Muscle layer of duodenum (tissue), 2 donors: ENCODE data around the gene SORT1.
"Not testable (repeated sequence)": the region's sequence is repeated elsewhere in the genome, so short reads cannot be mapped to it uniquely, and the experiment has no call there.

Experiments
- H3K27ac ChIP-seq: one replicate; pipeline ENCODE4 v1.7.0; 2013; ENCODE audit warnings: mild to moderate bottlenecking, low read length
- H3K27me3 ChIP-seq: one replicate; pipeline ENCODE4 v1.7.0; 2013; ENCODE audit warnings: low read depth, mild to moderate bottlenecking, control low read depth, low read length
- H3K36me3 ChIP-seq, 2 donors: one replicate each; pipeline ENCODE4 v1.7.0; 2013; ENCODE audit warnings: low read length in 2 of 2, control low read depth in 1 of 2, mild to moderate bottlenecking in 1 of 2; ENCODE audit not compliant: insufficient read depth in 2 of 2, control insufficient read depth in 1 of 2
- H3K4me1 ChIP-seq, 2 donors: one replicate each; pipeline ENCODE4 v1.7.0; 2013; ENCODE audit warnings: low read length in 2 of 2, mild to moderate bottlenecking in 2 of 2, control low read depth in 1 of 2, moderate library complexity in 1 of 2; ENCODE audit not compliant: insufficient read depth in 2 of 2, control insufficient read depth in 1 of 2
- H3K4me3 ChIP-seq, 2 donors: one replicate each; pipeline ENCODE4 v1.7.0; 2013; ENCODE audit warnings: low read length in 2 of 2, low read depth in 1 of 2, mild to moderate bottlenecking in 1 of 2
- H3K9me3 ChIP-seq, 2 donors: one replicate each; pipeline ENCODE4 v1.7.0; 2013; ENCODE audit warnings: low read length in 2 of 2, control low read depth in 1 of 2, mild to moderate bottlenecking in 1 of 2; ENCODE audit not compliant: control insufficient read depth in 1 of 2
- donor health status: healthy.

The SORT1 gene

DNA sequence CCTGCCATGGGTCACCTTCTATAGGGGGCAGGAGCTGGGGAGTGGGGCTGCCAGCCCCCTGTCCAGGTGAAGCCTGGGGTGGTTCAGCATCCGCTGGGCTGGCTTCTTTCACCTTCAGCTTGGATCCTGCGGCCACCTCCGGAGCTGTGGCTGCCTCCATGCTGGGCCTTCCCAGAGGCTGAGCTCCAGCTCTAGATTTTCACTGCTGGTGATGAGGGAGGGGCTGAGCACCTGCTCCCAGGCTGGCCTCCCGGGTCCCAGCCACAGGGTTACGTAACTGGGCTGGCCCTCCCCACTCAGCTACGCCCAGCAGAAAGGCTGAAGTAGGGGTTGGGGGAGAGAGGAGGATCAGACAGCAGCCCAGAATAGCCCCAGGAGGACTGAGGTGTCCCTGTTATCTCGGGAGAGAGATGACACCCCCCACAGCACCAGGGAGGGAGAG lies 90.9 kb downstream of the SORT1 start, which contains the start of gene MYBPHL:
TSS of gene MYBPHL (minus strand) at position 180 of the 442 bp plus-strand sequence. CDS start at position 160, 20 bp downstream.
- Histone ChIP-seq H3K27me3 (no peaks in the 10 kb centered on the region), H3K9me3 (no peaks in the 10 kb centered on the region), H3K36me3 (peaks cover 4 to 16% of the 10 kb centered on the region in 2 donors), H3K4me3 (no peak within 1 kb of the TSS), H3K4me1 (peaks cover 0 to 29% of the 10 kb centered on the region in 2 donors), H3K27ac (no peak within 1 kb of the TSS)

DNA sequence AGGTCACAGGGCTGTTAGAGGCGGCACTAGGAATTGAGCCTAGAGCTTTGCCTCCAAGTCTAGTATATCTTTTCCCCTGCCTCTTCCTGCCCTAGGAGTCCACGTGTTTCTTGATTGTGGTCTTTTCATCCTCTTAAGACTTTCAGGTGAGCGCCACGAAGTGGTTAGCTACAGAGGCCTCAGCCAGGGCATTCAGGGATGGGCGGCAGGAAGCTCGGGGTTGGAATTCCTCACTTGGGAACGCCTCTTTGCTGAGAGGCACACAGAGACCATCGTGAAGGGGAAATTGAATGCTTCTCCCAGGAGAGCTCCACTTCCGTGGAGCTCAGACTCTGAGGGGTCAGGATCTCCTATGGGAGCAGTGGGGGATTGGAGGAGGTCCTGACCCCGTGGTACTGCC lies 91.7 kb downstream of the SORT1 start:
- not testable (repeated sequence) for H3K27ac ChIP-seq, H3K36me3 ChIP-seq, H3K9me3 ChIP-seq, H3K4me3 ChIP-seq, H3K27me3 ChIP-seq
- peaks cover 0 to 29% of the 10 kb centered on the region in 2 donors for H3K4me1 ChIP-seq

DNA sequence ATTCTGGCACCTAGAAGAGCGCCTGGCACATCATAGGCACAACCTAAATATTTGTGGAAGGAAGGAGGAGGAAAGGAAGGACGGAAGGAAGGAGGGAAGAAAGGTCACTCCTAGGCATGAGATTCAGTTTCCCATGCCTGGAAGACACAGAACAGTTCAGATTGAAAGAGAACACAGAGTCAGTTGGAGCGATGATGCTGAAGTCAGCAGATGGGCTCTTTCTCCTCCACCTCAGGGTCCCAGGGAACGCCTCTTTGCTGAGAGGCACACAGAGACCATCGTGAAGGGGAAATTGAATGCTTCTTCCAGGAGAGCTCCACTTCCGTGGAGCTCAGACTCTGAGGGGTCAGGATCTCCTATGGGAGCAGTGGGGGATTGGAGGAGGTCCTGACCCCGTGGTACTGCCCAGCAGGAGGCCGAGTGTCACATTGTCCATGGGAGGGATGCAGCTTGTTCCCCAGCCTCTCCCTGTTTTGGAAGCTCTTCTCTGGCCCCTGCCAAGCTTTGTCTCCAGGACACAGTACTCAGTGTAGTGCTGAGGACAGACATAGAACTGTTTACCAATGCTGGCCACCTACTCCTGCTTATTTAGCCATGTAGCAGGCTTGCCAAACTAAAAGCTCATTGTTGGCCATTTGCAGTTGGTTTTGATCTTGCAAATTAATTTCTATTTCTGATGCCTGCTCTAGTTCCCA lies 93.3 kb downstream of the SORT1 start:
- no peak overlapping the region for H3K27ac ChIP-seq
- no peaks in the 10 kb centered on the region for H3K9me3 ChIP-seq
- H3K36me3 ChIP-seq, result no peaks in the 10 kb centered on the region
- no peak overlapping the region for H3K4me3 ChIP-seq
- H3K4me1 ChIP-seq, result peaks cover 0 to 36% of the 10 kb centered on the region in 2 donors
- no peaks in the 10 kb centered on the region for H3K27me3 ChIP-seq

DNA sequence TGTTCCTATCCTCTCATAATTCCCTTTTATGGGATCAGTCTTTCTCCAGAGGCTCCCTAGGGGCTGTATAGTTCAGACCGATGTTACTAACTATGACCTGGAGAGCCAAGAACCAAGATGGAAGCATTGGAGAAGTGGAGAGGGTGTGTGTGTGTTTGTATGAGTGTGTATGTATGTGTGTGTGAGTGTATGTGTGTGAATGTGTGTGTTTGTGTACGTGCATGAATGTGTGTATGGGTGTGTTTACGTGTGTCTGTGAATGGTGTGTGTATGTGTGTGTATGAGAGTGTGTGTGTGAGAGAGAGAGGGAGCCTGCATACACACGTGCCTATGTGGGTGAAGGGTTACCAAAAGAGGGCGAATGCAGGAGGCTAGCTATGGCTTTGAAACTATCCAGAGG lies 95.8 kb downstream of the SORT1 start:
- peaks cover 0 to 37% of the 10 kb centered on the region in 2 donors for H3K4me1 ChIP-seq
- H3K36me3 ChIP-seq, result no peaks in the 10 kb centered on the region
- no peaks in the 10 kb centered on the region for H3K27me3 ChIP-seq
- no peaks in the 10 kb centered on the region for H3K9me3 ChIP-seq
- no peak overlapping the region for H3K4me3 ChIP-seq
- H3K27ac ChIP-seq, result no peak overlapping the region

DNA sequence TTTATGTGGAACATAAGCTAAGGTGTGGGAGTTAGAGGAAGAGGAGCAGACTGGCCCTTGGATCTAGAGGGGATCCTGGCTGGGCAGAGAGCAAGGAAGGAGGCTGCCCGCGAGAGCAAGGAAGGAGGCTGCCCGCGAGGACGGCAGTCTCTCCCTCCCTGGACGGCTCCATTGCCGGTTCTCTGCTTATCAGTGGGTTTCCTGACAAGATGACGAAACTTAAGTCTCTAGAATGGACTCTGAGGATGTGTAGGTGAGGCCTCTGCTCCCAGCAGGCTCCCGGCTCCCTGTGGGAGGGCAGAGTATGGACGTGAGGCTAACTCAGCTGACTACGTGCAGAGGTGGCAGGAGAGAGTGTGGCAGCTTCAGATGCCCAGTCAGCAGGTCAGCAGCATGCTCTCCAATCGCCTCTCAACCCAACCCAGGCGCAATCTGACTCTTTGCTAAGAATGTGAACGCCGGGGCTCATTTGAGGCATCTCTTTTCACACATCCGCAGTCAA lies 97.0 kb downstream of the SORT1 start:
- no peak overlapping the region for H3K4me3 ChIP-seq
- no peaks in the 10 kb centered on the region for H3K36me3 ChIP-seq
- H3K9me3 ChIP-seq, result no peaks in the 10 kb centered on the region
- no peak overlapping the region for H3K27ac ChIP-seq
- H3K4me1 ChIP-seq, result peaks cover 0 to 32% of the 10 kb centered on the region in 2 donors
- H3K27me3 ChIP-seq, result no peaks in the 10 kb centered on the region

DNA sequence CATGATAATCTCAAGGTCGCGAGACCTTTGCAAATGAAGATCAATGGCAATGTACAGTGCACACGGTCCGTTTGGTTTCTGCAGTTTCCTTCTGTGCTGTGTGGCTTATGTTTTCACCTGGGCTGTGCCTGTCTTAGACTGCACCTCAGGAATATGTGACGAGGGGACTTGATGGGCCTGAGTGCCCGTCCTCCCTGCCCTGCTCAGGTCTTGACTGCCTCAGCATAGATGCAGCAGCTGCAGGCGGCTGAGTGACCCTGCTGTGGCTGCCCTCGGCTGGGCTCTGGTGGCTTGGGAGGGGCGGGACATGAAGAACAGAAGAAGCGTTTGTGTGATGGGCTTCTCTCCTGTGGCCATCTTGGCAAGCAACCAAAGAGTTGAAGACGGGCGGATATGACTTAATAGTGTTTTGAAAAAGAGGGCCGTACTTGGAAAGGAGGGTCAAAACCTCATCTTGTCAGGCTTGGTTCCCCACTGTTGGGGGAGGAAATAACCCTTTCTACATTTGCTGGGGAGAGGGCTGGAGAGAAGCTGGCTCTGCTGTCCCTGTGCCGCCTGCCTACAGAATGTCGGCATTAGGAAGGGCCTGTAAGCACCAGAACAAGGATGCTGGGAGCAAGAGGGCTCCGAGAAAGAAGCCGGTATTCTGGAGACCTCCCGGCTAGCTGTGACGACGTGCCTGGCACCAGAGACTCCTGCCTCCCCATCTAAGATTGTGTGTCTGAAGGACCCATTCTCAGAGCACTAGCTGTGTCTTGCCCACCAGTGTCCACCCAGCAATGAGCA lies 98.0 kb downstream of the SORT1 start:
- no peaks in the 10 kb centered on the region for H3K9me3 ChIP-seq
- no peaks in the 10 kb centered on the region for H3K36me3 ChIP-seq
- no peak overlapping the region for H3K27ac ChIP-seq
- H3K4me3 ChIP-seq, result no peak overlapping the region
- no peaks in the 10 kb centered on the region for H3K27me3 ChIP-seq
- H3K4me1 ChIP-seq, result peaks cover 0 to 23% of the 10 kb centered on the region in 2 donors

DNA sequence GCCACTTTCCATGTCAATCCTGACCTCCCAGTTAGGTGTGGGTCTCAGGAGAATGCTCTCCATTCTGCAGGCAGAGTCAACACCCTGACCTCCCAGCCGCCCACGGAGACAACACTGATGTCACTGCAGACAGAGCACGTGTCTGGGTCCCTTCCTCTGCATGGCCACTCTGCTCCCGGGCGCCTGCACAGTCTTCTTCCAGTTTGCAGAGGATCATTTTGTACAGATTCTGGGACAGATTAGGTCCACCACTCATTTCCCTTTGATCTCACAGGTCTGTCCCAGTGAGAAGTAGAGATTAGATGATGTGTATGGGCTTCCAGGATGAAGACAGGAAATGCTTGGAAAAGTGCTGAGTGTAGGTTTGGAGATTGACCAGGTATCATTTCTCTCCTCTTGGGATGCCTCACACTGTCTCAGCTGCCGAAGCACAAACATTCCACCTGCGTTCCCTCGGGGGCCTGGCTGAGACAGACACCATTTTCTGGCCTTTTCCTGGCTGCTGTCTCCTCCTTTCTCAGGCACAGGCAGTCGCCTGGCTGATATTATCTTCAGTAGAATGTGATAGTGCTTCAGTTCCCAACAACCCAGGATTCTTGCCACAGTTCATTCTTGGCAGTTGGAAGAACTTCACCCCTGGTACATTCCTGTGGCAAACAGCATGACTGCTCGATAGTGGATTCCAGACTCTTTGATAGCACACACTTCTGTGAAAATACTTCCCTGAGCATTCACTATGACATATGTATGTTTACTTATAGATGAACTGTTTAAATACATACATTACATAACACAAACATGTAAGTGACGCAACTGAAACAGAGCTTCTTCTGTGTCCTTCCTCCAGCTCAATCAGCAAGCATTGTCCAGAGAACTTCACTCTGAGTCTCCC lies 98.8 kb downstream of the SORT1 start:
- Histone ChIP-seq H3K4me3 (no peak overlapping the region), H3K9me3 (no peaks in the 10 kb centered on the region), H3K27ac (no peak overlapping the region), H3K36me3 (no peaks in the 10 kb centered on the region), H3K27me3 (no peaks in the 10 kb centered on the region), H3K4me1 (peaks cover 0 to 18% of the 10 kb centered on the region in 2 donors)

DNA sequence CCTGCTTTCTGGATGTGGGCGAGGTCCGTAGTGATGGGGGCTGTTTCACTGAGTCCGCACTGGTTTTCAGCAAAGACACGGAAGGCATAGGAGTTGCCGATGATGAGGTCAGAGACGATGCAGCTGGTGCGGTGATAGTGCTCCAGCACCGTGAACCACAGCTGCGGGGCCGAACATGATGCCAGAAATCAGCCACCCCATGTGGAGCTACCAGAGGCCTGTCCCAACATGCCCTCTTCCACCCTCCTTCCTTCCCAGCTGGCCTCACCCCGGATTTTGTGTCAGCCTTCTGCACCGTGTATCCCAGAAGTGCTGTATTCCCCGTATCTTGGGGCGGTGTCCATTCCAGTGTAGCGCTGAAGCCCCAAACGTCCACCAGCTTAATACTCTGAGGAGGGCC lies 100.9 kb downstream of the SORT1 start:
- H3K27me3 ChIP-seq, result no peaks in the 10 kb centered on the region
- H3K4me3 ChIP-seq, result no peak overlapping the region
- H3K27ac ChIP-seq, result no peak overlapping the region
- no peaks in the 10 kb centered on the region for H3K36me3 ChIP-seq
- H3K9me3 ChIP-seq, result no peaks in the 10 kb centered on the region
- peaks cover 0 to 18% of the 10 kb centered on the region in 2 donors for H3K4me1 ChIP-seq

DNA sequence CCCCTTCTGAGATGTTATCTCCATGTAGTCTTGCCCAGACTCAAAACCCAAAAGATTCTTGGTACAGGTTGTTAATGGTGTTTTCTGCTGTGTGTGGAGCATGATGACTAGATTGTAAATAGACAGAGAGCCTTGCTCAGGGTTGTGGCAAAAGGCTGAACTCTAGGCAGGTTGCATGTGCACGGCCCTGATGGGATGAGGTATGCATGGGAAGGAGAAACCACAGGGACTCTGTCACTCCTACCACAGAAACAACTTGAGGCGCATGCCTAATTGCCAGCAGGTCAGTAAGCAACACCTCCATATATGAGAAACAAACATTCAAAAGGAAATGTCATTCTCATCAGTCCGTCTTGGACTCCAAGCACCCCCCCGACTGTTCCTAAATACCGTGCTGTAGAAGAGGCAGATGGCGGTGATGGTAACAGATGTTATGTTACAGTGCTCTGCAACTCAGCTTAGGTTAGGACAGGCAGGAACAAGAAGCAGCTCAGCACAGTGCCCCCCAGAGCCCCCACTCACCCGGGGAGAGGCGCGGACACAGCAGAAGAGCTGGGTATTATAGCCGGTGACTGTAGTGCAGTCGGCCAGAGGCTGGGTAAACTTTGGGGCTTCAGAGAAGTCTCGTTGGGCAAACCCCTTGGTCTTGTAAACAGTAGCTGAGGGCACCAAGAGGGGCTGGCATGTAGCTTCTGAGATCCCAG lies 101.9 kb downstream of the SORT1 start:
- Histone ChIP-seq H3K9me3 (no peaks in the 10 kb centered on the region), H3K4me1 (peaks cover 0 to 18% of the 10 kb centered on the region in 2 donors), H3K4me3 (no peak overlapping the region), H3K36me3 (no peaks in the 10 kb centered on the region), H3K27ac (no peak overlapping the region), H3K27me3 (no peaks in the 10 kb centered on the region)

DNA sequence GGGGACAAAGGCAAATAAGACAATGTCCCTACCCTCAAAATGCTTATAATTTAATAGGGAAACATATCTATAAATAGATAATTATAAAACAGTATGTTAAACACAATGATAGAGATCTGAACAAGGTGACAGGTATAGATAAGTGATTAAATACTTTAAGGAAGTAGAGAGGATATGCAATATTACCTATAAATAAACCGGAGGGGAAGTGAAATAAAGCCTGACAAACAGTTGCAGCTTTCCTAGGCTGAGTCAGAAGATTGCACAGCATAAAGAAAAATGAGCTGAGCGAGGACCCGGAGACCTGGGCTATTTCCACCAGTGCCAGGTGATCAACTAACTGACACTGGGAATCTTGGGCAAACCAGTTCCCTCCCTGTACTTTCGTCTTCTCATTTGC lies 103.2 kb downstream of the SORT1 start:
- Histone ChIP-seq H3K4me3 (no peak overlapping the region), H3K27me3 (no peaks in the 10 kb centered on the region)

More for the DNA sequence above, 103.2 kb downstream of the SORT1 start:
- H3K9me3 ChIP-seq, result no peaks in the 10 kb centered on the region
- H3K27ac ChIP-seq, result no peak overlapping the region
- no peaks in the 10 kb centered on the region for H3K36me3 ChIP-seq
- H3K4me1 ChIP-seq, result peaks cover 0 to 12% of the 10 kb centered on the region in 2 donors
